Measurements from ENCODE around the gene RAB27B.

- TF ChIP-seq RARB (CRISPR knock-in tag; IDR thresholded peaks at IDR 0.05) (no peak), ZFP30 (CRISPR knock-in tag; IDR thresholded peaks at IDR 0.05) (no peak), ZFP3 (CRISPR knock-in tag; IDR thresholded peaks at IDR 0.05) (no peak), CSRNP3 (CRISPR knock-in tag; IDR thresholded peaks at IDR 0.05) (no peak), BACH2 (CRISPR knock-in tag; IDR thresholded peaks at IDR 0.05; ENCODE audit: borderline replicate concordance) (no peak), TOX (CRISPR knock-in tag; IDR thresholded peaks at IDR 0.05; ENCODE audit: borderline replicate concordance) (no peak), OSR1 (CRISPR knock-in tag; IDR thresholded peaks at IDR 0.05) (no peak), CREB5 (CRISPR knock-in tag; IDR thresholded peaks at IDR 0.05; ENCODE audit: low read depth) (no peak), PATZ1 (CRISPR knock-in tag; IDR thresholded peaks at IDR 0.05; ENCODE audit: borderline replicate concordance) (no peak), PPARA (CRISPR knock-in tag; IDR thresholded peaks at IDR 0.05; ENCODE audit: borderline replicate concordance) (no peak), ISL1 (CRISPR knock-in tag; IDR thresholded peaks at IDR 0.05) (no peak)
Observed at GRCh38 chr18:54830866-54831265, 2.6 kb downstream of the RAB27B start.

Data from SK-N-SH treated with all-trans-retinoic acid at 6 μM for 48 hours (cell line).